HG03378 (cell line): ENCODE results near the gene MAP3K12.
"Not testable (repeated sequence)": the region's sequence is repeated elsewhere in the genome, so short reads cannot be mapped to it uniquely, and the experiment has no call there.

Experiments
- ATAC-seq: cut with Tn5 transposase; IDR thresholded peaks from one replicate; pipeline ENCODE4 v1.9.1; 2021; ENCODE audit warnings: mild to moderate bottlenecking, moderate library complexity; ENCODE audit not compliant: unreplicated experiment

MAP3K12 gene

DNA sequence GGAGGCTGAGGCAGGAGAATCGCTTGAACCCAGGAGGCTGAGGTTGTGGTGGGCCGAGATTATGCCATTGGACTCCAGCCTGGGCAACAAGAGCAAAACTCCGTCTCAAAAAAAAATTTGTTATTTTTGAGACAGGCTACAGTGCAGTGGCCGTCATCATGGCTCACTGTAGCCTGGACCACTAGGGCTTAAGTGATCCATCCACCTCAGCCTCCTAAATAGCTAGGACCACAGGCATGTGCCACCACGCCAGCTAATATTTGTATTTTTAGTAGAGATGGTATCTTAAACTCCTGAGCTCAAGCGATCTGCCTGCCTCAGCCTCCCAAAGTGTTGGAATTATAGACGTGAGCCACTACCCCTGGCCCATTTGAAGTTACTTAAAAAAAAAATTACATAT lies 48.3 kb downstream of the MAP3K12 start:
- no peak for ATAC-seq

DNA sequence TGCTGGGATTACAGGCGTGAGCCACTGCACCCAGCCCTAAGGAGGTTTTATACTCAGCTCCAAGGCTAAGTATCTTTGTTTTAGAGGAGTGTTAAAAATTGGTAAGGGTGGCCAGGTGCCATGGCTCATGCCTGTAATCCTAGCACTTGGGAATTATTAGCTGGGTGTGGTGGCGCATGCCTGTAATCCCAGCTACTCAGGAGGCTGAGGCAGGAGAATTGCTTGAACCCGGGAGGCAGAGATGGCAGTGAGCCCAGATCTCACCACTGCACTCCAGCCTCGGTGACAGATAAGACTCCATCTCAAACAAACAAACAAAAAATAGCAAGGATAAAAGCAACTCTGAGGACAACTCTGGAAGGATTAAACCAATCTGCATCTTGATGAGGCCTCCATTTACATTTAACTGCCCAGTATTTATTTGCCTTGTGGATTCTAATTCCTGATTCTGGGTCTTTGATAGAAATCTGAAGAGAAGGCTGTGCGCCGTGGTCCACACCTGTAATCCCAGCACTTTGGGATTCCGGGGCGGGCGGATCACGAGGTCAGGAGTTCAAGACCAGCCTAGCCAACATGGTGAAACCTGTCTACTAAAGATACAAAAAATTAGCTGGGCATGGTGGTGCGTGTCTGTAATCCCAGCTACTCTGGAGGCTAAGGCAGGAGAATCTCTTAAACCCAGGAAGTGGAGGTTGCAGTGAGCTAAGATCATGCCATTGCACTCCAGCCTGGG lies 54.5 kb downstream of the MAP3K12 start:
- ATAC-seq, result not testable (repeated sequence)

DNA sequence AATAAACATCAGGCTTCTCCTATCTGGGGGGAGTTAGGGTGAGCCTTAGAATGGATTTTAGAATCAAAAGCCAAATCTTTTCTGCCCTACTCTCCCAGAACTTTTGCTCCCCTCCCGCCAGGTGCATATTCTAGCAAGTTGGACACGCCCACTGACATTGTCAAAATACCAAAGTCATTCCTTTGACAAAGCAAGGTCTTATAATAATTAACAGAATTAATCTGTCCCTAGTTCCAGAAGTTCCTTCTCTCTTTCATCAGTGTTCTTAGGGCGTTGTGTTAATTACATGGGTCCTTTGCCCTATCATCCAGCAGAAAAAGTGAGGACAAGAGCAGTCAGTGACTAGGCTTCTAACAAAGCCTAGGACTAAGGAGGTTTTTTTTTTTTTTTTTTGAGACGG lies 55.3 kb downstream of the MAP3K12 start:
- no peak for ATAC-seq

DNA sequence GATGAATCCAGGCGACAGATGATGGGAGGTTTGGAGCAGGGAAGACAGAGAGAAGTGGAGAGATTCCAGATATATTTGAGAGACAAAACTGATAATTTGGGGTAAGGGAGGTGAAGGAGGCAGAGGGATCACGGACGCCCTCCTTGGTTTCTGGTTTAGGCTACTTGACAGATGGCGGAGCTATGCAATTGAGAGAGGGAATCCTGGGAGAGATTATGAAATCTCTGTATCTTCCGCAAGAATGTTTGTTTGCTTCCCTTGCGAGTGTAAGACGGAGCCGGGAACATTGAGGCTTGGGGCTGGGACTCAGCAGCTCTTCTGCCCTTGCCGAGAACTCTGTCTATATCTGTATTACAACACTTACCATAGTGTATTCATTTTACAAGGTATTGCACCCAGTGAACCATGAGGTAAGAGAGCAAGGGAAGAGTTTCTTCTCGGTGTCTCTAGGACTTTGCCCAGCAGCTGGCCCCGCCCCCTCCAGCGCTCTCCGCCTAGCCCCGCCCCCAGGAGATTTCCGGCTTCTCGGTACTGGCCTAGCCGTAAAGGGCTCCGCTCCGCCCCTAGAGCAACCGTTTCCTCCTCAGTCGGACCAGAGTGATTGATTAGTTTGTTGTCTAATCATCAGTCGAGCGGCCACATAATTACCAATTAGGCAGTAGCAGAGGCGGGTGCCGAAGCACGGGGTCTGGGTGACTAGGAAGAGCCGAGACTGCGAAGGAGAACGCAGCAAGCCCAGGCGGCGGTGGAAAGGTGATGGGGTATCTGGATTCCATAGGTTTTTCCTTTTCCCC lies 58.0 kb downstream of the MAP3K12 start, which contains the start of gene PRR13:
Gene PRR13, plus strand, starts transcription at position 695 of the 794 bp plus-strand sequence. CDS start 981 bp downstream, outside the sequence.
- ATAC-seq, result peak; percentile 96

DNA sequence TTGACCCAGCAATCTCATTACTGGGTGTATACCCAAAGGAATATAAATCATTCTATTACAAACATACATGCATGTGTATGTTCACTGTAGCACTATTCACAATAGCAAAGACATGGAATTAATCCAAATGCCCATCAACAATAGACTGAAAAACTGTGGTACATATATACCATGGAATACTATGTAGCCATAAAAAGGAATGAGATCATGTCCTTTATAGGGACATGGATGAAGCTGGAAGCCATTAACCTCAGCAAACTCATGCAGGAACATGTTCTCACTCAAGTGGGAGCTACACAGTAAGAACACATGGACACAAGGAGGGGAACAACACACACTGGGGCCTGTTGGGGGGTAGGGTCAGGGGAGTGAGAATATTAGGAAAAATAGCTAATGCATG lies 59.7 kb downstream of the MAP3K12 start:
- ATAC-seq, result not testable (repeated sequence)

DNA sequence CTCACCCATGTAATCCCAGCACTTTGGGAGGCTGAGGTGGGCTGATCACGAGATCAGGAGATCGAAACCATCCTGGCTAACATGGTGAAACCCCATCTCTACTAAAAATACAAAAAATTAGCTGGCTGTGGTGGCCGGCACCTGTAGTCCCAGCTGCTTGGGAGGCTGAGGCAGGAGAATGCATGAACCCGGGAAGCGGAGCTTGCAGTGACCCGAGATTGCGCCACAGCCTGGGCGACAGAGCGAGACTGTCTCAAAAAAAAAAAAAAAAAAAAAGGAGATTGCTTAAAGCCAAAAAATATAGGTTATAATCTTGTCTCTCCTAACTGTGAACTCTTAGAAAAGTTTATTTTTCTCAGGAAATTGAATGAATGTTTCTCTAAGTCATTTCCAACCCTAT lies 63.9 kb downstream of the MAP3K12 start:
- not testable (repeated sequence) for ATAC-seq

DNA sequence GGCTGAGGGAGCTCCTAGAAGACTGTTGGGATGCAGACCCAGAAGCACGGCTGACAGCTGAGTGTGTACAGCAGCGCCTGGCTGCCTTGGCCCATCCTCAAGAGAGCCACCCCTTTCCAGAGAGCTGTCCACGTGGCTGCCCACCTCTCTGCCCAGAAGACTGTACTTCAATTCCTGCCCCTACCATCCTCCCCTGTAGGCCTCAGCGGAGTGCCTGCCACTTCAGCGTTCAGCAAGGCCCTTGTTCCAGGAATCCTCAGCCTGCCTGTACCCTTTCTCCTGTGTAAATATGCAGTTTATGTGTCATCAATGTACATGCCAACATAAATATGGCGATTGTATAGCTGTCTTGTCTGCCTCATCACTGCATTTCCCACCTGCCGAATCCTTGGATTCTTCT lies 68.1 kb downstream of the MAP3K12 start:
- no peak for ATAC-seq

DNA sequence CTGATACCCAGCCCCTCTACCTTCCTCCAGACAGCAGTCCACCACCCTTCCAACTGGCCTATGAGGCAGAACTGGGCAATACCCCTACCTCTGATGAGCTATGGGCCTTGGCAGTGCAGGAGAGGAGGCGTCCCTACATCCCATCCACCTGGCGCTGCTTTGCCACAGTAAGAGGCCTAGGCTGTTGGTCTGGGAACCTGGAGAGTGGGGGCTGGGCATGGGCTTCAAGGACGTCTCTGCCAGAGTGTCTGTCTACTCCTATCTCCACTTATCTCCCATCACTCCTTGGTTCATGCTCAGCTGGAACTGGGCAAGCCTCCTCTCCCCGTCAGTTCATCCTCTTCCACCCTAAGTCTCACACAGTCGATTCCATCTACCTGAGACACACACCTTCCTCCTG lies 69.1 kb downstream of the MAP3K12 start:
- no peak for ATAC-seq
